ENCODE data around the gene PROC.

DNA sequence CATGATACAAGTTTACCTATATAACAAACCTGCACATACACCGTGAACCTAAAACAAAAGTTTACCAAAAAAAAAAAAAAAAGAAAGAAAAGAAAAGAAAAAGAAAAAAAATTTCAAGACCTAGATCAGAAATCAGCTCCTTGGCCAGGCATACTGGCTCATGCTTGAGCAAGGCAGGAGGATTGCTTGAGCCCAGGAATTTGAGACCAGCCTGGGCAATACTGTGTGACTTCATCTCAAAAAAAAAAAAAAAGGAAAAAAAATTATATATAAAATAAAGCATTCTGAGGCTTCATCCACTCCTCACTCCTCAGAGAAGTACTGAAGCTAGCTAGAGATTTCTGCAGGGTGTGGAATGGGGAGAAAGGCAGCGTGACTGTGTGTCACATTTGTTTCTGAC is 11.8 kb upstream of the PROC start:
- TF ChIP-seq, protein P1, sequence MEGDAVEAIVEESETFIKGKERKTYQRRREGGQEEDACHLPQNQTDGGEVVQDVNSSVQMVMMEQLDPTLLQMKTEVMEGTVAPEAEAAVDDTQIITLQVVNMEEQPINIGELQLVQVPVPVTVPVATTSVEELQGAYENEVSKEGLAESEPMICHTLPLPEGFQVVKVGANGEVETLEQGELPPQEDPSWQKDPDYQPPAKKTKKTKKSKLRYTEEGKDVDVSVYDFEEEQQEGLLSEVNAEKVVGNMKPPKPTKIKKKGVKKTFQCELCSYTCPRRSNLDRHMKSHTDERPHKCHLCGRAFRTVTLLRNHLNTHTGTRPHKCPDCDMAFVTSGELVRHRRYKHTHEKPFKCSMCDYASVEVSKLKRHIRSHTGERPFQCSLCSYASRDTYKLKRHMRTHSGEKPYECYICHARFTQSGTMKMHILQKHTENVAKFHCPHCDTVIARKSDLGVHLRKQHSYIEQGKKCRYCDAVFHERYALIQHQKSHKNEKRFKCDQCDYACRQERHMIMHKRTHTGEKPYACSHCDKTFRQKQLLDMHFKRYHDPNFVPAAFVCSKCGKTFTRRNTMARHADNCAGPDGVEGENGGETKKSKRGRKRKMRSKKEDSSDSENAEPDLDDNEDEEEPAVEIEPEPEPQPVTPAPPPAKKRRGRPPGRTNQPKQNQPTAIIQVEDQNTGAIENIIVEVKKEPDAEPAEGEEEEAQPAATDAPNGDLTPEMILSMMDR (IDR thresholded peaks at IDR 0.05; ENCODE audit: borderline replicate concordance, extremely low read depth, low read length, poor library complexity, severe bottlenecking), result no peak
- no peak for TF ChIP-seq EZH2 (IDR thresholded peaks at IDR 0.05; ENCODE audit: borderline replicate concordance, low read depth, low read length, severe bottlenecking)

All from DND-41 (cell line).